ENCODE results near the gene DYNLL2.

DNA sequence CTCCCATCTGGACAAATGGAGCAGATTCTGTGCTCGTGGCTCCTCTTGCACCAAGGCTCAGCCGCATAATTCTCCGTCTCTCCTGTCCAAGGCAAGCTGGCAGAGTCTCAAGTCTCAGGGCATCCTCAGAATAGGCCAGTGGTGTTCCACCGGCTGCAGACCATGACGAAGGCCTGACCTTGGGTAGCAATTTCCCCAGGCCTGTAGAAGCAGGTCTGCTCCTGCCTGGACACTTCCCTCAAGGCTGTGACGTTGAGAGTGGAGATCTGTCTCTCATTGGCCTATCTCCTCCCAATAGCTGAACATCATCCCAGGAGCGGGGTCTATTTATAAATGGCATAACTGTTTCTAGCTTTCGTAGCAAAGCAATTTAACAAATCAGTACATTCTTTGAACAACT, 42.8 kb upstream of the DYNLL2 start:
- TF ChIP-seq SPI1 (IDR thresholded peaks at IDR 0.05; ENCODE audit: borderline replicate concordance, low read depth) (no peak), GABPA (IDR thresholded peaks at IDR 0.05; ENCODE audit: low read depth) (no peak)
